ENCODE data around the gene GPATCH1. TPM values are rescaled to one million over a fixed set of nuclear protein-coding genes. Genes with fewer than 3 reads are reported as not detected.

Gene GPATCH1
- total and polyA plus RNA-seq, 2 of the 8 experiments (the other 6 are each of a cell fraction or from before 2014, with no cell fraction given), result 4.3 to 8.2 TPM

DNA sequence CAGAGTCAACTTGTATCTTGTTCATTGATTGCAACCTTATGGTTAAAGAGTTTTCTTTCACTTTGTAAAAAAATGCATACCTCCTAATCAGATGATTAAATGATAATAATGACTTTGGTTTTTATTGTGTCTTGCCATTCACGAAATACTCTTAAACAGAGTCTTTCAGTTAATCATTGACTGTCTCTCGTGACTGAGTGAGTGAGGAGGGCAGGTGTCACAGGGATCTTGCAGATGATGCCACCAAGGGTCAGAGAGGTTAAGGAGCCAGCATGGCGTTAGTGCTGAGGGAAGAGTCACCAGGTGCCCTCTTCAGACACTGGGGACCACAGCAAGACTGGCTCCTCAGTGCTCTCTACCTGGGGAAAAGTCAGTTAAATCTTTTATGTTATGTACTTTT lies 8.0 kb downstream of the GPATCH1 start:
- POLR2A ChIA-PET (ENCODE audit: partially characterized antibody), result no interaction called here

More for the DNA sequence above, 8.0 kb downstream of the GPATCH1 start:
- DNase-seq (ENCODE audit: low read depth in 1 of 2, low spot score in 2 of 2), result no peak
- FAIRE-seq, result no peak
- no peak overlapping the region for H2BK5ac ChIP-seq (ENCODE audit: low read depth, low read length)
- no peaks in the 10 kb centered on the region for H3K27me3 ChIP-seq (replicated peaks in 1 of 4; ENCODE audit: control insufficient read depth in 3 of 4, extremely low read depth in 1 of 4, insufficient read depth in 3 of 4, low read length in 3 of 4)
- peaks cover 0 to 3% of the 10 kb centered on the region in 2 experiments for H4K20me1 ChIP-seq (replicated peaks in 1 of 2; ENCODE audit: control insufficient read depth in 1 of 2, insufficient read depth in 2 of 2, low read length in 2 of 2)
- no peak overlapping the region for H2BK120ac ChIP-seq (replicated peaks; ENCODE audit: low read depth, low read length)
- H3K23ac ChIP-seq (ENCODE audit: insufficient read length), result no peak overlapping the region
- H3K27ac ChIP-seq (ENCODE audit: low read depth, low read length), result no peak overlapping the region
- H3K36me3 ChIP-seq (ENCODE audit: control insufficient read depth in 2 of 4, insufficient read depth in 4 of 4, low read length in 3 of 4), result peaks cover 3 to 22% (median 10%) of the 10 kb centered on the region in 4 experiments; a peak in 6 of 8 replicates
- H3K9me3 ChIP-seq (ENCODE audit: insufficient read depth in 2 of 2, low read depth in 1 of 2, low read length in 1 of 2), result no peaks in the 10 kb centered on the region
- H3K18ac ChIP-seq (ENCODE audit: extremely low read depth, low read length), result no peak overlapping the region
- H2AK5ac ChIP-seq (ENCODE audit: low read depth, low read length), result no peak overlapping the region
- H2BK15ac ChIP-seq (ENCODE audit: low read length), result no peak overlapping the region
- no peak overlapping the region for H4K91ac ChIP-seq (replicated peaks; ENCODE audit: insufficient read length, low read length)
- no peaks in the 10 kb centered on the region for H3K23me2 ChIP-seq (ENCODE audit: low read depth, low read length)
- no peaks in the 10 kb centered on the region for H3K79me2 ChIP-seq (ENCODE audit: control insufficient read depth in 1 of 2, insufficient read depth in 2 of 2, low read length in 2 of 2)
- H3K4me3 ChIP-seq (ENCODE audit: extremely low read depth in 1 of 4, insufficient read depth in 2 of 4, low read depth in 3 of 4, low read length in 4 of 4), result no peak overlapping the region
- no peak overlapping the region for H2AFZ ChIP-seq (ENCODE audit: low read length)
- H3K9ac ChIP-seq (replicated peaks in 1 of 4; ENCODE audit: extremely low read depth in 1 of 4, low read depth in 3 of 4, low read length in 3 of 4), result no peak overlapping the region
- no peak overlapping the region for H2BK12ac ChIP-seq (ENCODE audit: low read depth, low read length)
- WGBS, 2 experiments (ENCODE audit: extremely low coverage in 1 of 2, insufficient coverage in 1 of 2, insufficient read length in 1 of 2, insufficient replicate concordance in 2 of 2, low coverage in 1 of 2, low lambda C conversion rate in 2 of 2, missing lambda C conversion rate in 1 of 2), result 89% methylated on average over 3 of the region's 3 CpGs; no CpG with 5 or more reads in 1 of the 2 experiments
- no peak overlapping the region for H3K4me2 ChIP-seq (ENCODE audit: insufficient read depth in 1 of 2, low read depth in 2 of 2, low read length in 2 of 2)
- no peak overlapping the region for H2BK20ac ChIP-seq (ENCODE audit: low read length)
- no peak overlapping the region for H3K14ac ChIP-seq (ENCODE audit: insufficient read length)
- no peak overlapping the region for H3K4ac ChIP-seq (replicated peaks; ENCODE audit: insufficient read length, low read depth, low read length)
- H4K5ac ChIP-seq (ENCODE audit: insufficient read length, low read depth, low read length), result no peak overlapping the region
- CTCF ChIA-PET (ENCODE audit: partially characterized antibody), result interaction anchor here (1.0 kb wide), 1 partner anchor 21 kb away, joined by 3 read pairs; no protein-coding TSS in a partner anchor
- TF ChIP-seq, protein P1, sequence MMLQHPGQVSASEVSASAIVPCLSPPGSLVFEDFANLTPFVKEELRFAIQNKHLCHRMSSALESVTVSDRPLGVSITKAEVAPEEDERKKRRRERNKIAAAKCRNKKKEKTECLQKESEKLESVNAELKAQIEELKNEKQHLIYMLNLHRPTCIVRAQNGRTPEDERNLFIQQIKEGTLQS (IDR thresholded peaks at IDR 0.05; ENCODE audit: insufficient read depth, low read depth, low read length), result no peak
- TF ChIP-seq JUN (IDR thresholded peaks at IDR 0.05; ENCODE audit: low read depth, low read length) (no peak), BRCA1 (IDR thresholded peaks at IDR 0.05; ENCODE audit: low read depth, low read length) (no peak), POU5F1 (IDR thresholded peaks at IDR 0.05; ENCODE audit: low read depth, low read length) (no peak), CREB1 (IDR thresholded peaks at IDR 0.05) (no peak), SP4 (IDR thresholded peaks at IDR 0.05; ENCODE audit: low read length) (no peak), CBX5 (IDR thresholded peaks at IDR 0.05; ENCODE audit: low read depth, low read length) (no peak), ZNF274 (IDR thresholded peaks at IDR 0.05; ENCODE audit: borderline replicate concordance, extremely low read depth, low read length) (no peak), POLR2AphosphoS5 (IDR thresholded peaks at IDR 0.05; ENCODE audit: low read depth, low read length) (no peak), CHD1 (IDR thresholded peaks at IDR 0.05; ENCODE audit: low read depth, low read length) (no peak), SIRT6 (IDR thresholded peaks at IDR 0.05; ENCODE audit: low read length) (no peak), SIN3A (conservative IDR thresholded peaks at IDR 0.05 in 1 of 2, IDR thresholded peaks at IDR 0.05 in 1 of 2; ENCODE audit: low read depth in 1 of 2, low read length in 2 of 2) (no peak)
- no peak overlapping the region for H4K8ac ChIP-seq (ENCODE audit: extremely low read depth, insufficient read depth, low read length)
- no peaks in the 10 kb centered on the region for H3K79me1 ChIP-seq (ENCODE audit: low read depth, low read length)
- no peaks in the 10 kb centered on the region for H3K4me1 ChIP-seq (replicated peaks in 1 of 4; ENCODE audit: control insufficient read depth in 3 of 4, insufficient read depth in 4 of 4, low read length in 3 of 4)
- H3K56ac ChIP-seq (replicated peaks; ENCODE audit: insufficient read length, low read depth, low read length), result no peak overlapping the region
